Activated naive CD8-positive, alpha-beta T cell treated with anti-CD3 and anti-CD28 coated beads for 36 hours (primary cell): ENCODE measurements around the gene LAPTM4A. TPM values are rescaled to one million over a fixed set of nuclear protein-coding genes. Genes with fewer than 3 reads are reported as not detected.
"Not testable (repeated sequence)": the region's sequence is repeated elsewhere in the genome, so short reads cannot be mapped to it uniquely, and the experiment has no call there.

Experiments used
- DNase-seq: peaks from one replicate; pipeline ENCODE4 v3.0.0; 2021
- H3K27ac Mint-ChIP-seq: one replicate; pipeline ENCODE4 v1.8.0; 2022; ENCODE audit warnings: mild to moderate bottlenecking, moderate library complexity, mixed read lengths
- H3K27me3 Mint-ChIP-seq: one replicate; pipeline ENCODE4 v1.8.0; 2022; ENCODE audit warnings: mild to moderate bottlenecking, mixed read lengths
- H3K36me3 Mint-ChIP-seq: one replicate; pipeline ENCODE4 v1.8.0; 2021; ENCODE audit warnings: mild to moderate bottlenecking, mixed read lengths
- H3K4me1 Mint-ChIP-seq: one replicate; pipeline ENCODE4 v1.8.0; 2021; ENCODE audit warnings: mixed read lengths
- H3K4me3 Mint-ChIP-seq: one replicate; pipeline ENCODE4 v1.8.0; 2022; ENCODE audit warnings: mild to moderate bottlenecking, moderate library complexity, mixed read lengths
- H3K9me3 Mint-ChIP-seq: one replicate; pipeline ENCODE4 v1.8.0; 2022; ENCODE audit warnings: mixed read lengths
- total RNA-seq, 2 experiments: library from RNA; stranded (reverse); gene quantifications; one replicate each; pipeline ENCODE4 v1.2.3, GENCODE V29; 2021

Gene LAPTM4A
- total RNA-seq, result 10 to 100 TPM; 20.5 to 20.9 TPM

- Mint-ChIP-seq H3K4me3 (no peak within 1 kb of the TSS), H3K27me3 (peaks cover 19% of the 10 kb centered on the region), H3K36me3 (no peaks in the 10 kb centered on the region), H3K4me1 (peaks cover 26% of the 10 kb centered on the region), H3K27ac (no peak within 1 kb of the TSS), H3K9me3 (no peaks in the 10 kb centered on the region)
- peak; percentile 97 for DNase-seq
Measured at GRCh38 chr2:20051532-20052228, at the start of gene LAPTM4A. LAPTM4A (minus strand) TSS chr2:20051628; CDS start chr2:20051520, 108 bp downstream.

DNA sequence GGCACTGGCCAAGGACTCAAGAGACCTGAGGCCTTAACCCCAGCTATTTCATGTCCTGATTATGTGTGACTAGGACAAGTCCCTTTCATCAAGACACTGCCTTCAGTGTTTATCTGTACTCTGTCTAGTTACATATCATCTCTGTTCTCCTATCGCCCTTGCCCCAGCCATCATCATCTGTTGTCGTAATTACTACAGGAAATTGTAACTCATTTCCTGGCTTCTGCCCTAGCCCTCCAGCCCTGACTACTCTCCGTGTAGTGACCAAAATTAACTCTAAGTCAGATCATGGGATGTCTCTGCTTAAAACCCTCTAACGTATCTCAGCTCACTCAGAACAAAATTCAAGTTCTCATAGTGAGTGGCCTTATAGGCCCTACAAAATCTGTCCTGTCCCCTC lies 49.3 kb upstream of the LAPTM4A start:
- DNase-seq, result no peak
- no peak overlapping the region for H3K4me3 Mint-ChIP-seq
- H3K4me1 Mint-ChIP-seq, result no peaks in the 10 kb centered on the region
- H3K9me3 Mint-ChIP-seq, result peaks cover 4% of the 10 kb centered on the region
- no peaks in the 10 kb centered on the region for H3K36me3 Mint-ChIP-seq
- H3K27ac Mint-ChIP-seq, result no peak overlapping the region
- H3K27me3 Mint-ChIP-seq, result peaks cover 5% of the 10 kb centered on the region

DNA sequence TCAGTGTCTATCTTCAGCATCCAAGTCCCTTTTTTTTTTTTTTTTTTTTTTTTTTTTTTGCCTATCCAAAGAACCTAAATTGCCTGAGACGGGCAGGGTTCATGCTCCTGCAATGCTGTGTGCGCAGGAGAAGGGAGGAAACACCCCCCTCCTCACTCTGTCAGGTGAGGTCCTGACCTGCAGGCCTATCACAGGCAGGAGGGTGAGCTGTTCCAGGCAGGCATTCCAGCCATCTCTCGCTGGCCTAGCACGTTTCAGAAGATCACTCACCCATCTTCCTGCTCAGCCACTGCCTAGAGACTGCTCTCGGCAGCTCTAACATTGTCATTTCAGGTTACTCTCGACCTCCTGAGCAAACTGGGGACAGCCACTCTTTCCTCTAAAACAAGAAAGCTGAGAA lies 48.4 kb upstream of the LAPTM4A start:
- no peak overlapping the region for H3K4me3 Mint-ChIP-seq
- peaks cover 5% of the 10 kb centered on the region for H3K27me3 Mint-ChIP-seq
- DNase-seq, result no peak
- no peaks in the 10 kb centered on the region for H3K4me1 Mint-ChIP-seq
- H3K36me3 Mint-ChIP-seq, result no peaks in the 10 kb centered on the region
- H3K27ac Mint-ChIP-seq, result no peak overlapping the region
- peaks cover 4% of the 10 kb centered on the region for H3K9me3 Mint-ChIP-seq

- DNase-seq, result peak; percentile 77
- no peaks in the 10 kb centered on the region for H3K36me3 Mint-ChIP-seq
- H3K9me3 Mint-ChIP-seq, result peaks cover 4% of the 10 kb centered on the region
- H3K4me1 Mint-ChIP-seq, result no peaks in the 10 kb centered on the region
- H3K27me3 Mint-ChIP-seq, result peaks cover 7% of the 10 kb centered on the region
- H3K27ac Mint-ChIP-seq, result no peak overlapping the region
- H3K4me3 Mint-ChIP-seq, result no peak overlapping the region
Measured at GRCh38 chr2:20097889-20098714, 46.7 kb upstream of the LAPTM4A start.

GRCh38 chr2:20095469-20095868 lies 44.0 kb upstream of the LAPTM4A start:
- no peaks in the 10 kb centered on the region for H3K4me1 Mint-ChIP-seq
- H3K4me3 Mint-ChIP-seq, result no peak overlapping the region
- DNase-seq, result no peak
- no peaks in the 10 kb centered on the region for H3K36me3 Mint-ChIP-seq
- no peak overlapping the region for H3K27ac Mint-ChIP-seq
- H3K27me3 Mint-ChIP-seq, result peaks cover 10% of the 10 kb centered on the region
- no peaks in the 10 kb centered on the region for H3K9me3 Mint-ChIP-seq

- H3K4me1 Mint-ChIP-seq, result no peaks in the 10 kb centered on the region
- no peaks in the 10 kb centered on the region for H3K9me3 Mint-ChIP-seq
- peaks cover 10% of the 10 kb centered on the region for H3K27me3 Mint-ChIP-seq
- no peak for DNase-seq
- no peak overlapping the region for H3K27ac Mint-ChIP-seq
- no peaks in the 10 kb centered on the region for H3K36me3 Mint-ChIP-seq
- no peak overlapping the region for H3K4me3 Mint-ChIP-seq
Measured at GRCh38 chr2:20094955-20095354, 43.5 kb upstream of the LAPTM4A start.

DNA sequence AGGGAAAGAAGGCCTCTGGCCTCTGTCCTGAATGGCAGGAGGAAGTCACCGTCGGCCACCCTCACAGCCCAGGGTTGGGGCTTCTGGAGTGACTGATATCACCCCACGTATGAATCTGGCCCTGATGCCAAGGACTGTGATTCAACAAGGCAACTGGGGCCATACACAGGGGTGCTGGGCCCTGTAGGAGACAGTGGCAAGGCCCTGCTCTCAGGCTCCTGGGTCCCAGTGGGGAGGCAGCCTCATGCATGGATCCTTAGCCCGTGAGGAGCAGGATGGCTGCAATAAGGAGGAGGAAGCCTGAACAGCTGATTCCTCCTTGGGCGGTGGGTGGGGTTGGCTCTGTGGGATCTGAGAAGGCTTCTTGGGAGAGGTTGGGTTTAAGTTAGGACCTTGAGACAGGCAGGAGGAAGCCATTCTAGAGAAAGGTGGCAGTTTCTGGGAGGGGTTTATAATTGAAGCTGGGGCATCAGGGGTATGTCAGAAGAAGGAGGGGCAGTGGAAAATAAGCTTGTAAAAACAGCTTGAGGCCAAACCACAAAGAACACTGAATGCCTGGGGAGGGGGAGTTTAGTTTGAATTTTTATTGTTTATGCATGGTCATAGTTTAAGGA lies 42.8 kb upstream of the LAPTM4A start:
- Mint-ChIP-seq H3K4me3 (no peak overlapping the region), H3K27ac (no peak overlapping the region), H3K27me3 (peaks cover 10% of the 10 kb centered on the region), H3K4me1 (no peaks in the 10 kb centered on the region), H3K9me3 (no peaks in the 10 kb centered on the region), H3K36me3 (no peaks in the 10 kb centered on the region)
- DNase-seq, result no peak

GRCh38 chr2:20093263-20094141 lies 42.1 kb upstream of the LAPTM4A start:
- H3K4me3 Mint-ChIP-seq, result no peak overlapping the region

DNA sequence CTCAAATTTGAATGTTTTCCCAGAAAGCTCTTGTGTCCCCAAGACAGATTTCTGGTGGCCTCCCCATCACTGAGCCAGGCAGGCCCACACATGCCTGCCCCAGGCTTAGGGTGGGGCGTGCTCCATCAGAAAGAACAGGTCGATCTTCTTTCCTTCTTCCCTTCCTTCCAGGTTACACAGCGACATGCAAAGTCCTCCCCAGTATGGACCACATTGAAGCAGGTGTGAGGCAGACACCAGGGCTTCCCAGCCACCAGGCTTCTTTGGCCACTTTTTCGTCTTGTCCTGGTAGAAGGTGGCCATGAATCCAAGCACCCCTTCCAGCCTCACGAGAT lies 41.4 kb upstream of the LAPTM4A start:
- Mint-ChIP-seq H3K27me3 (peaks cover 10% of the 10 kb centered on the region), H3K9me3 (no peaks in the 10 kb centered on the region), H3K4me3 (no peak overlapping the region), H3K4me1 (no peaks in the 10 kb centered on the region), H3K36me3 (no peaks in the 10 kb centered on the region), H3K27ac (no peak overlapping the region)
- no peak for DNase-seq

More at GRCh38 chr2:20093263-20094141, 42.1 kb upstream of the LAPTM4A start:
- Mint-ChIP-seq H3K27ac (no peak overlapping the region), H3K36me3 (no peaks in the 10 kb centered on the region), H3K9me3 (no peaks in the 10 kb centered on the region), H3K4me1 (no peaks in the 10 kb centered on the region), H3K27me3 (peaks cover 10% of the 10 kb centered on the region)
- DNase-seq, result no peak

GRCh38 chr2:20092226-20092900 lies 40.9 kb upstream of the LAPTM4A start:
- Mint-ChIP-seq H3K4me3 (no peak overlapping the region), H3K27me3 (peaks cover 10% of the 10 kb centered on the region), H3K9me3 (no peaks in the 10 kb centered on the region), H3K27ac (no peak overlapping the region), H3K36me3 (no peaks in the 10 kb centered on the region), H3K4me1 (no peaks in the 10 kb centered on the region)
- DNase-seq, result no peak

GRCh38 chr2:20091305-20091991 lies 40.0 kb upstream of the LAPTM4A start:
- Mint-ChIP-seq H3K27me3 (peaks cover 10% of the 10 kb centered on the region), H3K9me3 (no peaks in the 10 kb centered on the region), H3K36me3 (no peaks in the 10 kb centered on the region), H3K27ac (no peak overlapping the region), H3K4me3 (no peak overlapping the region), H3K4me1 (no peaks in the 10 kb centered on the region)
- DNase-seq, result no peak

GRCh38 chr2:20089715-20090464 lies 38.5 kb upstream of the LAPTM4A start:
- no peak for DNase-seq
- Mint-ChIP-seq H3K4me1 (no peaks in the 10 kb centered on the region), H3K4me3 (no peak overlapping the region), H3K27ac (no peak overlapping the region), H3K27me3 (peaks cover 10% of the 10 kb centered on the region), H3K36me3 (no peaks in the 10 kb centered on the region), H3K9me3 (no peaks in the 10 kb centered on the region)

DNA sequence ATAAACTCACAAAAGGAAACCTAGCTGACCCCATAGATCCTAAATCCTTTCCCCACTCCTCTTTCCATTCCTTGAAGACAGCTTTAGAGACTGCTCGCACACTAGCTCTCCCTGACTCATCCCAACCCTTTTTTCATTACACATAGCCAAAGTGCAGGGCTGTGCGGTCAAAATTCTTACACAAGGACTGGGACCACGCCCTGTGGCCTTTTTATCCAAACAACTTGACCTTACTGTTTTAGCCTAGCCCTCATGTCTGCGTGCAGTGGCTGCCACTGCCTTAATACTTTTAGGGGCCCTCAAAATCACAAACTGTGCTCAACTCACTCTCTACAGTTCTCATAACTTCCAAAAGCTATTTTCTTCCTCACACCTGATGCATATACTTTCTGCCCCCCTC lies 34.5 kb upstream of the LAPTM4A start:
- H3K4me3 Mint-ChIP-seq, H3K4me1 Mint-ChIP-seq, DNase-seq, H3K27ac Mint-ChIP-seq, H3K9me3 Mint-ChIP-seq, H3K36me3 Mint-ChIP-seq, H3K27me3 Mint-ChIP-seq: not testable (repeated sequence)
